Ovary (tissue), 3 donors: ENCODE measurements around the gene AKNAD1.

Experiments
- CTCF ChIP-seq, 3 donors: fragments of 450-650 bp in 2 of 3; fragments of 200-600 bp in 1 of 3; IDR thresholded peaks; one replicate each; pipeline versions ENCODE4 v1.5.1 to v1.8.0; 2016 to 2022; ENCODE audit warnings: antibody characterized with exemption in 3 of 3, mild to moderate bottlenecking in 1 of 3
- POLR2A ChIP-seq: fragments of 450-650 bp; IDR thresholded peaks from one replicate; pipeline ENCODE4 v1.6.1; 2017; ENCODE audit warnings: antibody characterized with exemption, mild to moderate bottlenecking, moderate library complexity
- donor health status: DM: no; HTN: no; CAD: no.

- TF ChIP-seq CTCF (IDR thresholded peaks at IDR 0.05), result no peak
- no peak for TF ChIP-seq POLR2A
These were observed 5.2 kb upstream of the AKNAD1 start for GRCh38 chr1:108862017-108862610.
